Breast epithelium (tissue), 3 donors: ENCODE measurements around the gene SCAF8.

Experiments used
- POLR2A ChIP-seq: fragments of 450-650 bp; IDR thresholded peaks from one replicate; pipeline ENCODE4 v1.6.1; 2016; ENCODE audit warnings: antibody characterized with exemption, mild to moderate bottlenecking, moderate library complexity
- POLR2AphosphoS5 ChIP-seq, 3 donors: sonication (generic); formaldehyde crosslinking; IDR thresholded peaks; one replicate each; pipeline ENCODE4 v1.6.1; 2017; ENCODE audit warnings: antibody characterized with exemption in 3 of 3
- TF ChIP-seq, protein P1 (sequence below), 3 donors: fragments of 450-650 bp; IDR thresholded peaks; one replicate each; pipeline ENCODE4 v1.5.1; 2016 to 2017; ENCODE audit warnings: antibody characterized with exemption in 3 of 3, mild to moderate bottlenecking in 3 of 3, moderate library complexity in 3 of 3

DNA sequence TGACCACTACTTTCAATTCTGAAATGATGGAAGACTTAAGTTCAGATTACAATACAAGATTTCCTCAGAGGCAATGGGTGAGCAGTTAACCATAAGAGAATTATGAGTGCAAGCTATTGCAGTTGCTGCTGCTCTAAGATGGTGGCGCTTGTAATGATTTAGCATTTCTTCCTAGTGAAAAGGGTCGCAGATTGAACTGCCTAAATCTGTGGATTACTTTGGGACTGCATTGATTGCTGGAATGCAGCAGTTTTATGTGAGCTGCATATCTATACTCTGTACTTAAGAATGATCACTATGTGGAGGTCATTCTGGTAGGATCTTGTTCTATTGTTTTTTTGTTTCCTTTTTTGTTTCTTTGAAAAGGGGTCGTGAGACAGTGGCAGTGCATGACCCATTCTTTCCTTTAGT is 5.3 kb downstream of the SCAF8 start:
- no peak for TF ChIP-seq POLR2AphosphoS5 (IDR thresholded peaks at IDR 0.05)
- TF ChIP-seq, protein P1, sequence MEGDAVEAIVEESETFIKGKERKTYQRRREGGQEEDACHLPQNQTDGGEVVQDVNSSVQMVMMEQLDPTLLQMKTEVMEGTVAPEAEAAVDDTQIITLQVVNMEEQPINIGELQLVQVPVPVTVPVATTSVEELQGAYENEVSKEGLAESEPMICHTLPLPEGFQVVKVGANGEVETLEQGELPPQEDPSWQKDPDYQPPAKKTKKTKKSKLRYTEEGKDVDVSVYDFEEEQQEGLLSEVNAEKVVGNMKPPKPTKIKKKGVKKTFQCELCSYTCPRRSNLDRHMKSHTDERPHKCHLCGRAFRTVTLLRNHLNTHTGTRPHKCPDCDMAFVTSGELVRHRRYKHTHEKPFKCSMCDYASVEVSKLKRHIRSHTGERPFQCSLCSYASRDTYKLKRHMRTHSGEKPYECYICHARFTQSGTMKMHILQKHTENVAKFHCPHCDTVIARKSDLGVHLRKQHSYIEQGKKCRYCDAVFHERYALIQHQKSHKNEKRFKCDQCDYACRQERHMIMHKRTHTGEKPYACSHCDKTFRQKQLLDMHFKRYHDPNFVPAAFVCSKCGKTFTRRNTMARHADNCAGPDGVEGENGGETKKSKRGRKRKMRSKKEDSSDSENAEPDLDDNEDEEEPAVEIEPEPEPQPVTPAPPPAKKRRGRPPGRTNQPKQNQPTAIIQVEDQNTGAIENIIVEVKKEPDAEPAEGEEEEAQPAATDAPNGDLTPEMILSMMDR (IDR thresholded peaks at IDR 0.05): no peak
- TF ChIP-seq POLR2A: no peak
